ENCODE data around the gene LITAFD. TPM values are rescaled to one million over a fixed set of nuclear protein-coding genes. Genes with fewer than 3 reads are reported as not detected.
A peak's percentile ranks its signal among the peaks of the same experiment; 100 is the strongest.

The LITAFD gene
- total and polyA plus RNA-seq, 9 of the 15 experiments (the other 6 are each of a cell fraction or from before 2014, with no cell fraction given), result not detected

DNA sequence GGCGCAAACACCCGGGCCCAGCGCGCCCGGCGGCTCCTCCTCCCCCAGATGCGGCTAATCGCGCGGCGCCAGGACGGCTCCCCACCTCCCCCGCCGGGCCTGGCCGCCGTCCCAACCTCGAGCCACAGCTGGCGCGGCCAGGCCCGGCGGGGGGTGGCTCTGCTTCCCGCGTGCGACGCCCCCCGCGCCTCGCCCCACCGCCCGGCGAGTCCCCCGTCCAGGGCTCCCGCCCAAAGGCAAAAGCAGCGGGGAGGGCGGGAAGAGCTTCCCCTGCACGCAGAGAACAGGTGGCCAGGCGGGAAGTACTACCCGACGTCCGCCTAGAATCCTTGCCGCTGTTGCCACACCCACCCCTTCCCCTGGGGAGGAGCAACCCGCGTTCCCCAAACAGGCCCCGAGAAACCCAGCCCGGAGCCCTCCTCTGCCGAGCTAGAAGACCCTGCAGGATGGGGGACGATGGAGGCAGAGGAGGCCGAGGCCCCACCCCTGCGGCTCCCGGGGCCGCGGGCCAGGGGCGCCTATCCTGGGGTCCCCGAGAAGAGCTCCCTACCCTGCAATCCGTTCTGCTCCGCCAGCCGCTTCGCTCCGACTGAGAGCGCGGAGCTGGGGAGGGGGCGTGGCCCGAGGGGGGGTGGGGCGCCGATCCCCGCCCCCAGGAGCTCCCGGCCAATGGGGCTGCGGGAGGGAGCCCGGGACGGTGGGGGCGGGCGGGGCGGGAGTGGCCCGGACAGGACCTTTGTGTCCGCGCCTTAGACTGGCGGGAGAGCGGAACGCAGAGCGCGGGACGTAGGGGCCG is 13.5 kb upstream of the LITAFD start, which contains the start of gene CARHSP1 (continued):
- TF ChIP-seq VEZF1 (CRISPR knock-in tag; IDR thresholded peaks at IDR 0.05) (peak; percentile 92), RNF219 (CRISPR knock-in tag; IDR thresholded peaks at IDR 0.05) (no peak), ZNF274 (IDR thresholded peaks at IDR 0.05; ENCODE audit: borderline replicate concordance, low read depth, low read length) (peak; percentile 21; the same call in 1 of the 2 replicates), SMARCA5 (IDR thresholded peaks at IDR 0.05) (peak; percentile 53; the same call in 1 of the 2 replicates), GTF2E2 (tag; IDR thresholded peaks at IDR 0.05) (peak; percentile 80; the same call in 1 of the 2 replicates), PTBP1 (IDR thresholded peaks at IDR 0.05; ENCODE audit: low read depth, low read length) (no peak), CBFA2T3 (IDR thresholded peaks at IDR 0.05) (peak; percentile 87), ZNF561 (CRISPR knock-in tag; conservative IDR thresholded peaks at IDR 0.05) (no peak), SMAD1 (IDR thresholded peaks at IDR 0.05; ENCODE audit: low read depth, low read length, partially characterized antibody) (peak; percentile 51)
